CD4-positive, alpha-beta T cell (primary cell): ENCODE data around the gene MMGT1. TPM values are rescaled to one million over a fixed set of nuclear protein-coding genes. Genes with fewer than 3 reads are reported as not detected.
A peak's percentile ranks its signal among the peaks of the same experiment; 100 is the strongest.

Experiments used
- ATAC-seq: fragments of 200-7000 bp; cut with Tn5 transposase; one replicate; pipeline ENCODE4 v1.10.0; 2022; ENCODE audit warnings: mild to moderate bottlenecking; ENCODE audit not compliant: poor library complexity
- CTCF ChIA-PET: fragments of 350-600 bp; sonication (Branson Sonifier 250); formaldehyde crosslinking; loops from one replicate; lab custom pipeline; 2021; ENCODE audit warnings: antibody characterized with exemption, inconsistent platforms; lab: Charles Lee
- POLR2A ChIA-PET: fragments of 350-600 bp; sonication (Branson Sonifier 250); formaldehyde crosslinking; loops from one replicate; lab custom pipeline; 2021; ENCODE audit warnings: antibody characterized with exemption, inconsistent platforms; lab: Charles Lee
- DNase-seq, 14 experiments: peaks; one replicate each; pipeline ENCODE4 v3.0.0-alpha.2; 2013 to 2020; ENCODE audit warnings: mixed read lengths in 2 of 14
- H3K27ac ChIP-seq, 2 donors: one replicate each; pipeline versions ENCODE4 v1.5.1 to v1.7.0; 2013; ENCODE audit warnings: low read length in 2 of 2, low read depth in 1 of 2, mild to moderate bottlenecking in 1 of 2
- H3K27me3 ChIP-seq, 2 experiments: 1 replicate in 1 of 2; 2 replicates in 1 of 2; pipeline versions ENCODE4 v1.6.1 to v1.7.0; 2013; ENCODE audit warnings: low read length in 2 of 2, control low read depth in 1 of 2, mild to moderate bottlenecking in 1 of 2, moderate library complexity in 1 of 2; ENCODE audit not compliant: insufficient read depth in 2 of 2, control insufficient read depth in 1 of 2
- H3K36me3 ChIP-seq: one replicate; pipeline ENCODE4 v1.6.1; 2013; ENCODE audit warnings: low read length, control low read depth; ENCODE audit not compliant: insufficient read depth
- H3K4me1 ChIP-seq: one replicate; pipeline ENCODE4 v1.6.1; 2013; ENCODE audit warnings: low read length, control low read depth; ENCODE audit not compliant: insufficient read depth
- H3K4me3 ChIP-seq: one replicate; pipeline ENCODE4 v1.5.1; 2013; ENCODE audit warnings: mild to moderate bottlenecking, low read length, moderate library complexity
- H3K9me3 ChIP-seq, 2 experiments: 1 replicate in 1 of 2; 2 replicates in 1 of 2; pipeline versions ENCODE4 v1.6.1 to v1.7.0; 2013; ENCODE audit warnings: low read length in 2 of 2, mild to moderate bottlenecking in 2 of 2, control low read depth in 1 of 2, moderate library complexity in 1 of 2; ENCODE audit not compliant: control insufficient read depth in 1 of 2, insufficient read depth in 1 of 2
- H3K27ac Mint-ChIP-seq: one replicate; pipeline ENCODE4 v1.8.0; 2020; ENCODE audit warnings: mixed read lengths
- H3K27me3 Mint-ChIP-seq: one replicate; pipeline ENCODE4 v1.8.0; 2021; ENCODE audit warnings: mixed read lengths
- H3K36me3 Mint-ChIP-seq: one replicate; pipeline ENCODE4 v1.8.0; 2021; ENCODE audit warnings: low read depth, mixed read lengths
- H3K4me1 Mint-ChIP-seq: one replicate; pipeline ENCODE4 v1.8.0; 2021; ENCODE audit warnings: low read depth, mixed read lengths
- H3K4me3 Mint-ChIP-seq: one replicate; pipeline ENCODE4 v1.8.0; 2020; ENCODE audit warnings: mild to moderate bottlenecking, mixed read lengths
- H3K9me3 Mint-ChIP-seq: one replicate; pipeline ENCODE4 v1.8.0; 2020; ENCODE audit warnings: mixed read lengths
- CTCF ChIP-seq: fragments of 200-600 bp; IDR thresholded peaks from one replicate; pipeline ENCODE4 v1.8.0; 2022; ENCODE audit warnings: antibody characterized with exemption, mild to moderate bottlenecking
- intact Hi-C, 2 experiments: fragments of 100-400 bp; cut with DNase I in 1 of 2; cut with micrococcal nuclease in 1 of 2; formaldehyde crosslinking; loops; one replicate each; pipeline versions ENCODE4 v1.15.1 to v1.9.0; 2023 to 2025; cut with DNase I, micrococcal nuclease
- polyA plus RNA-seq, 2 donors: library from polyadenylated mRNA; unstranded; fragments of 120-200 nt; gene quantifications; one replicate each; pipeline ENCODE4 v1.2.1, GENCODE V29; 2013
- total RNA-seq, 174 experiments: library from RNA in 2 of 174; stranded (reverse) in 2 of 174; gene quantifications; one replicate each; pipeline ENCODE4 v1.2.3 and lab custom pipeline; 2021 to 2026

The MMGT1 gene
- total RNA-seq (10 to 100 TPM; 36.4 to 37.0 TPM), total RNA-seq (lab: John Stamatoyannopoulos, UW) (16.3 to 70.4 (median 43.5) reads per million in 172 experiments)
- polyA plus RNA-seq (2013, experiment 1 of 2): 22.1 TPM
- 23.9 TPM for polyA plus RNA-seq (2013, experiment 2 of 2)

- intact Hi-C loops: loop anchor here in 1 of 2 experiments (5.0 kb wide), 4 partner anchors 451 to 1511 kb away; partner anchors contain the start of genes HPRT1, HTATSF1, INTS6L and SMIM10L2A
- Mint-ChIP-seq H3K27ac (peak within 1 kb of the TSS; percentile 97), H3K4me1 (peaks cover 48% of the 10 kb centered on the region), H3K36me3 (peaks cover 14% of the 10 kb centered on the region), H3K27me3 (no peaks in the 10 kb centered on the region), H3K9me3 (no peaks in the 10 kb centered on the region), H3K4me3 (peak within 1 kb of the TSS; percentile 95)
- peaks cover 13% of the 10 kb centered on the region for H3K4me1 ChIP-seq
- ATAC-seq (peak; percentile 84), DNase-seq (peak; percentile 63 to 92 (median 76))
- peak within 1 kb of the TSS; percentile 79 to 89 for H3K27ac ChIP-seq
- no peaks in the 10 kb centered on the region for H3K9me3 ChIP-seq
- no peaks in the 10 kb centered on the region for H3K27me3 ChIP-seq
- ChIA-PET POLR2A (interaction anchor here (0.6 to 3.1 kb wide), 5 partner anchors 11 to 907 kb away, joined by 3 to 33 read pairs (median 3); partner anchors contain the start of genes RBMX and SLC9A6), CTCF (no interaction called here)
- no peaks in the 10 kb centered on the region for H3K36me3 ChIP-seq
- H3K4me3 ChIP-seq: peak within 1 kb of the TSS; percentile 92
- TF ChIP-seq CTCF: no peak
These were observed at the start of gene MMGT1 for GRCh38 chrX:135973548-135974278. Gene MMGT1 (minus strand): TSS chrX:135973988. CDS start chrX:135973675, 313 bp downstream.

GRCh38 chrX:136021903-136022302 is 48.1 kb upstream of the MMGT1 start:
- ChIA-PET CTCF (no interaction called here), POLR2A (no interaction called here)
- H3K4me3 Mint-ChIP-seq: no peak overlapping the region
- no peak for TF ChIP-seq CTCF
- no peaks in the 10 kb centered on the region for H3K27me3 ChIP-seq
- H3K27ac ChIP-seq: no peak overlapping the region
- peaks cover 24% of the 10 kb centered on the region for H3K36me3 ChIP-seq
- H3K9me3 ChIP-seq: no peaks in the 10 kb centered on the region
- intact Hi-C loops: no loop called here
- H3K27ac Mint-ChIP-seq: no peak overlapping the region
- no peak overlapping the region for H3K4me3 ChIP-seq
- DNase-seq (no peak), ATAC-seq (no peak)
- peaks cover 52% of the 10 kb centered on the region for H3K36me3 Mint-ChIP-seq
- H3K27me3 Mint-ChIP-seq: no peaks in the 10 kb centered on the region
- no peaks in the 10 kb centered on the region for H3K9me3 Mint-ChIP-seq
- no peaks in the 10 kb centered on the region for H3K4me1 Mint-ChIP-seq
- no peaks in the 10 kb centered on the region for H3K4me1 ChIP-seq

- DNase-seq (no peak), ATAC-seq (no peak)
- H3K27ac ChIP-seq: no peak overlapping the region
- no peak overlapping the region for H3K4me3 Mint-ChIP-seq
- H3K9me3 ChIP-seq: no peaks in the 10 kb centered on the region
- peaks cover 52% of the 10 kb centered on the region for H3K36me3 Mint-ChIP-seq
- H3K9me3 Mint-ChIP-seq: no peaks in the 10 kb centered on the region
- H3K36me3 ChIP-seq: peaks cover 25% of the 10 kb centered on the region
- H3K4me1 ChIP-seq: no peaks in the 10 kb centered on the region
- H3K27me3 ChIP-seq: no peaks in the 10 kb centered on the region
- ChIA-PET CTCF (no interaction called here), POLR2A (no interaction called here)
- no peak for TF ChIP-seq CTCF
- no peak overlapping the region for H3K27ac Mint-ChIP-seq
- intact Hi-C loops: no loop called here
- H3K27me3 Mint-ChIP-seq: no peaks in the 10 kb centered on the region
- no peak overlapping the region for H3K4me3 ChIP-seq
- H3K4me1 Mint-ChIP-seq: no peaks in the 10 kb centered on the region
These were observed 47.4 kb upstream of the MMGT1 start for GRCh38 chrX:136021160-136021559.
